GM12873 (cell line): ENCODE data around the gene KRTAP10-3.

ENCODE experiments used
- TF ChIP-seq, protein P1 (sequence below): IDR thresholded peaks from 2 replicates; pipeline ENCODE4 v1.5.1; 2012; ENCODE audit warnings: low read depth, mild to moderate bottlenecking, moderate library complexity, low read length, control low read depth; ENCODE audit not compliant: insufficient read depth; ENCODE audit errors: missing control alignments

Gene KRTAP10-3

DNA sequence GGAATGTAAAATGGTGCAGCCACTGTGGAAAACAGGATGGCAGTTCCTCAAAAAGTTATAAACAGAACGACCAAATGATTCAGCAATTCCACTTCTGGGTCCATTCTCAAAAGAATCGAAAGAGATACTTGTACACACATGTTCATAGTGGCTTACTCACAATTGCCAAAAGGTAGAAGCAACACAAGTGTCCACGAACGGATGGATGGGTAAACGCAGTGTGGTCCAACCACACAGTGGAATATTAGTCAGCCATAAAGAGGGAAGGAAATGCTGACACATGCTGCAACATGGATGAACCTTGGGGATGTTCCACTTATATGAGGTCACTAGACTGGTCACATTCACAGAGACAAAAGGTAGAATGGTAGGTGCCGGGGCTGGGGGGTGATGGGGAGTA, 23.9 kb downstream of the KRTAP10-3 start:
- TF ChIP-seq, protein P1, sequence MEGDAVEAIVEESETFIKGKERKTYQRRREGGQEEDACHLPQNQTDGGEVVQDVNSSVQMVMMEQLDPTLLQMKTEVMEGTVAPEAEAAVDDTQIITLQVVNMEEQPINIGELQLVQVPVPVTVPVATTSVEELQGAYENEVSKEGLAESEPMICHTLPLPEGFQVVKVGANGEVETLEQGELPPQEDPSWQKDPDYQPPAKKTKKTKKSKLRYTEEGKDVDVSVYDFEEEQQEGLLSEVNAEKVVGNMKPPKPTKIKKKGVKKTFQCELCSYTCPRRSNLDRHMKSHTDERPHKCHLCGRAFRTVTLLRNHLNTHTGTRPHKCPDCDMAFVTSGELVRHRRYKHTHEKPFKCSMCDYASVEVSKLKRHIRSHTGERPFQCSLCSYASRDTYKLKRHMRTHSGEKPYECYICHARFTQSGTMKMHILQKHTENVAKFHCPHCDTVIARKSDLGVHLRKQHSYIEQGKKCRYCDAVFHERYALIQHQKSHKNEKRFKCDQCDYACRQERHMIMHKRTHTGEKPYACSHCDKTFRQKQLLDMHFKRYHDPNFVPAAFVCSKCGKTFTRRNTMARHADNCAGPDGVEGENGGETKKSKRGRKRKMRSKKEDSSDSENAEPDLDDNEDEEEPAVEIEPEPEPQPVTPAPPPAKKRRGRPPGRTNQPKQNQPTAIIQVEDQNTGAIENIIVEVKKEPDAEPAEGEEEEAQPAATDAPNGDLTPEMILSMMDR, result no peak

DNA sequence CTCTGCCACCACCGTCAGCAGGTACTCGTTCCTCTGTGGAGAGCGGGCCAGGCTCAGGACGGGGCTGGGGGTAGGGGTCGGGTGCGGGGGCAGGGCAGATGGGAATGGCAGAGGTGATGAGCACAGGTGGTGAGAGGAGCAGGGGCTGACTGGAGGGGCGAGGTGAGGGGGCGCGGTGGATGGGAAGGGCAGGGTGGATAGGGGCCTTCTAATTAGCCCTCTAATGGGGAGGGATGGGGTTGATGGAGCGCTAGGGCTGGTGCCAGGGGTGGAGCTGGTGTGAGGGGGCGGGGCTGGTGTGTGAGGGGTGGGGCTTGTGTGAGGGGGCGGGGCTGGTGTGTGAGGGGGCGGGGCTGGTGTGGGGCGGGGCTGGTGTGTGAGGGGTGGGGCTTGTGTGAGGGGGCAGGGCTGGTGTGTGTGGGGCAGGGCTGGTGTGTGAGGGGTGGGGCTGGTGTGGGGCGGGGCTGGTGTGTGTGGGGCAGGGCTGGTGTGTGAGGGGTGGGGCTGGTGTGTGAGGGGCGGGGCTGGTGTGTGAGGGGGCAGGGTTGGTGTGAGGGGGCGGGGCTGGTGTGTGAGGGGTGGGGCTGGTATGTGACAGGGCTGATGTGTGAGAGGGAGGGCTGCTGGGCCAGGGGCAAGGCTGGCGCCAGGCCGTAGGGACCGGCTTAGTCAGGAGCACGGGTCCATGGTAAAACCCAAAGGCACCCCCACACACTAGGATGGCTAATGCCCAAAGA, 24.5 kb downstream of the KRTAP10-3 start:
- TF ChIP-seq, protein P1, result no peak

DNA sequence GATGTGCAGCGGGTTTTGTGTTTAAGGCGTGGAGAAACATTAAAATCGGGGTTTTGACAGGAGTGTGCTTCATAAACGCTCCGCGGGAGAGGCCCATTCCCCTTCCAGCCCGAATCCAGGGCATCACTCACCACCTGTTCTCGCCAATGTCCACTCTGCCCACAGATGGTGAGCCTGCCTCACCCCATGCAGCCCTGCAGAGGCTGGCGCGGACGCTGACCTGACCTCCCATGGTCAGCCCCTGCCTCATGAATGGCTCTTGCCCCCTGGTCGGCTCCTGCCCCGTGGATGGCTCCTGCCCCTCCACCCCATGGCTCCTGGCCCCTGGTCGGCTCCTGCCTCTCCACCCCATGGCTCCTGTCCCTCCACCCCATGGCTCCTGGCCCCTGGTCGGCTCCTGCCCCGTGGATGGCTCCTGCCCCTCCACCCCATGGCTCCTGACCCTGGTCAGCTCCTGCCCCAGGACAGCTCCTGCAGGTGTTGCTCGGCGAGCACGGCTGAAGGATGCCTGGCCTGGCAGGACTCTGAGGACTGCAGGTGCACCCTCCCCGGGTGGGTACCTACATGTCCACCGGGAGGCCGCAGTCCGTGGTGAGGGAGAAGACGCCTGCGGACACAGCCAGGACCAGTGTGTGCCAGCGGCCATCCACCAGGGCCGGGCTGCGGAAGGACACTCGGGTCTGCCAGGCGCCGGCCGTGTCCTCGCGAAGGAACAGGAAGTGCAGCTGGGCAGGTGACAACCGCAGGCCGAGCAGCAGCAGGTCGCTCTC, 25.3 kb downstream of the KRTAP10-3 start:
- TF ChIP-seq, protein P1, result no peak

DNA sequence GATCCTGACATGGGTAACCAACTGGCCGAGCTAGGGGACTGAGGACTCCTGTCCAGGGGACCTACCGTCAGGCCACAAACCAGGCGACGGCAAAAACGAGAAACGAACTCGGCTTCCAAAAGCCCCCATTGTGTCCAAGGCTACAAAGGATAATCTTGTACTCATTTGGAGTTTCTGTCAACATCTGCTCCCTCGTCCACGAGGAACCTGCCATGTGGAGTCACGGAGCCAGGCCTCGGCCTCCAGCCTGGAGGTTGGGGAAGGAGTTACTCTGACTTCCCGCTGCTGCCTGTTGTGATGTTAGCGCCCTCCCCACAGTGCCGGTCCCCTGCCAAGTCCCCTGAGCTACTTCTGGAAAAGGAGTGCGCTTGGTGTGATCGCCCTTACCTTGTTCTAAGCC, 25.9 kb downstream of the KRTAP10-3 start:
- TF ChIP-seq, protein P1, result no peak

DNA sequence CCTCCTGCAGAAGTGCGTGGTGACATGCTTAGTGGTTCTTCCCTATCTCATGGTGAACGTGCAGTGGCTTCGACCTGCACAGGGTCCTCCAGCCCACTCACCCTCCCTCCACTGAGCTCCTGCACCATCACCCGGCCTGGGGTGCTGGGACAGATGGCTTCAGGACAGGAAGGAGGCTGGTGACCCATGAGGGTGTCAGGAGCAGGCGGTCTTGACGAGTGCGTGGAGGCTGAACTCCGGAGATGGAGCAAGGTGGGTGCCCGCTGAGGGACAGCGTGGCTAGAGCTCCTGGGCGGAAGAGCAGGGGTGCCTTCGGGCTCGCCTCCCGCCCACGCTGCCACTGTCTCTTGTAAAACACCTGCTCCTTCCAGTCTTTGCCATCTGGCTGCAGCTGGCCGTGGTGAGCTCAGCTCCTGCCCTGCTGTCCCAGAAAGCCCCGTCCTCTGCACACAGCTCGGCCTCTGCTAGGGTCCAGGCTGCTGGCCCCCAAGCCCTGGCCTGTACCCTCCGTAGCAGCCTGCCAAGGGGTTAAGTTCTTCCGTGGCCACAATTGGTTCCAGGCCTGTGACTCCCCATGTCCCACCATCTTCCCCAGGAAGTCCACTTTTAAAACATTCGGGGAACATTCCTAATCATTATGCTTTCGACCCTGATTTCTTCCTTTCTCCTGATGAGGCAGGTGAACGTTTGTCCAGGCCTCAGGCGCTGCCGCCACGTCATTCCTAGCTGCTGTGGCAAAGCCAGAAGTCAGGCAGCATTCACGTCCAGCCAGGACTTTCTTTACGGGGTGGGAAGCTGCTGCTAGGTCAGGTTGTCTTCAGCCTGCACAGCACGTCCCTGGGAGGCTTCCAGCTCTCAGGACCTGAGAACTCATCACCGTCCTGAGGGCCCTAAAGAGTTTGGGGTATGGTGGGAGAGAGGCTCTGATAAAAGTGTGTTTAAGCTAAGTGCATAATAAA, 26.7 kb downstream of the KRTAP10-3 start:
- TF ChIP-seq, protein P1, result no peak

DNA sequence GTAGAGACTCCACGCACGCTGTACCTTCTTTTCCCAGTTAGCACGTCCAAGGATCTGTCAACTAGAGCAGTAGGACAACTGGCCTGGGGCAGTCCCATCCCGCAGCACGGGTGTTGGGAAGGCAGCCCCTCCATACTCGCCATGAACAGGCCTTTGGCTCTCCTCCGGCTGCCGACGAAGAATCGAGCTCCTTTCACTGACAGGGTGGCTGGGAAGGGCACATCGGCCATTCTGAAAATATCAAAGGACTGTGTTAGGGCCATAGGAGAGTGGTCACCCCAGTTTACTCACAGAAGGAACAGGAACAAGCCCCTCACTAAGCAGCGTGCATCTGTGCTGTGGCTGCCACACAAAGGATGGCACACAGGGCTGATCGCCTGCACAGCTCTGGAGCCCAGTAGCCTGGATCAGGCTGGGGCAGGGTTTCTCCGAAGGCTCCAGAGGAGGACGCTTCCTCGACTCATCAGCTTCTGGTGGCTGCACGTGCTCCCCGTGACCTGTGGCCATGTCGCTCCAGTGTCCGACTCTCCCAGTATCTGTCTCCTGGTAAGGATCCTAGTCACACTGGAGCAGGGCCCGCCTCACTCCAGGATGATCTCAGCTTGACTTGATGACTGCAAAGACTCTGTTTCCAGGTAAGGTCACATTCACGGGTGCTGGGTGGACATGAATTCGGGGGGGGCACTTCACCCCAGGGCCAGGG, 27.5 kb downstream of the KRTAP10-3 start:
- TF ChIP-seq, protein P1, result no peak
